ENCODE data around the gene NTN3.
"Not testable (repeated sequence)": the region's sequence is repeated elsewhere in the genome, so short reads cannot be mapped to it uniquely, and the experiment has no call there.

Gene NTN3

GRCh38 chr16:2479996-2480395, 8.9 kb downstream of the NTN3 start:
- not testable (repeated sequence) for DNase-seq (ENCODE audit: low read depth)

DNA sequence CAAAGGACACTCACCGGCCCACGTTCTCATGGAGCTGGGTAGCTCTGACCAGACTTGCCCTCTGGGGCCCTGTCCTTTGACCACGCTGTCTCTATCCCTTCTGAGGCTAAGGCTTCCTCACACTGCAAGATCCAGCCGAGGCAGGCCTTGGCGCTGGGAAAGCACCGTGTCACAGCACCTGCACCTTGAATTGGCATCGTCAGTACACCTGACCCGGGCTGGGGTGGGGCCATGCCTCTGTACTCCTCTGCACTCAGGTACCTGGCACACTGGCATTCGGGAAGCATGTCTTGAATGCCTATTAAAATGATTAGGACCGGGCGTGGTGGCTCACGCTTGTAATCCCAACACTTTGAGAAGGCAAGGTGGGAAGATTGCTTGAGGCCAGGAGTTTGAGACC, 9.9 kb downstream of the NTN3 start:
- no peak for DNase-seq (ENCODE audit: low read depth)

DNA sequence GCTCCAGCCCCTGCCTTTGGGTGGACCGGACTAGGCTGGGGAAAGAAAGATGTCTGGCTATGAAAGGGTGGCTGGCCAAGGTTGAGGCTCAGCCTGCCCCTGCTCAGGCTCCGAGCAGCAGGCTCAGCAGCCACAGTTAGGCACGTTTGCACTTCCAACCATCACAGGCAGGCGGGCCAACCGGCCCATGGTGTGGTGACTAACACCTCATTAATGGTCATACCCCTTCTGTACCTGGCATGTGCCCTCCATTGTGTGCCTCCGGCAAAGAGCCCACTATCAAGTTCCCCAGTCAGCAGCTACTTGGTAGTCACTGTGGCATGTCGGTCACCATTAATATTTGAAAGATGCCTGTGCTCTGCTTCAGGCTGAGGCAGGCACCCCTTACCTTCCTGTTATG, 10.6 kb downstream of the NTN3 start:
- no peak for DNase-seq (ENCODE audit: low read depth)

- DNase-seq (ENCODE audit: low read depth), result no peak
These were observed 11.2 kb downstream of the NTN3 start for GRCh38 chr16:2482249-2482648.

- DNase-seq (ENCODE audit: low read depth), result no peak
These were observed 11.8 kb downstream of the NTN3 start for GRCh38 chr16:2482708-2483534.

DNA sequence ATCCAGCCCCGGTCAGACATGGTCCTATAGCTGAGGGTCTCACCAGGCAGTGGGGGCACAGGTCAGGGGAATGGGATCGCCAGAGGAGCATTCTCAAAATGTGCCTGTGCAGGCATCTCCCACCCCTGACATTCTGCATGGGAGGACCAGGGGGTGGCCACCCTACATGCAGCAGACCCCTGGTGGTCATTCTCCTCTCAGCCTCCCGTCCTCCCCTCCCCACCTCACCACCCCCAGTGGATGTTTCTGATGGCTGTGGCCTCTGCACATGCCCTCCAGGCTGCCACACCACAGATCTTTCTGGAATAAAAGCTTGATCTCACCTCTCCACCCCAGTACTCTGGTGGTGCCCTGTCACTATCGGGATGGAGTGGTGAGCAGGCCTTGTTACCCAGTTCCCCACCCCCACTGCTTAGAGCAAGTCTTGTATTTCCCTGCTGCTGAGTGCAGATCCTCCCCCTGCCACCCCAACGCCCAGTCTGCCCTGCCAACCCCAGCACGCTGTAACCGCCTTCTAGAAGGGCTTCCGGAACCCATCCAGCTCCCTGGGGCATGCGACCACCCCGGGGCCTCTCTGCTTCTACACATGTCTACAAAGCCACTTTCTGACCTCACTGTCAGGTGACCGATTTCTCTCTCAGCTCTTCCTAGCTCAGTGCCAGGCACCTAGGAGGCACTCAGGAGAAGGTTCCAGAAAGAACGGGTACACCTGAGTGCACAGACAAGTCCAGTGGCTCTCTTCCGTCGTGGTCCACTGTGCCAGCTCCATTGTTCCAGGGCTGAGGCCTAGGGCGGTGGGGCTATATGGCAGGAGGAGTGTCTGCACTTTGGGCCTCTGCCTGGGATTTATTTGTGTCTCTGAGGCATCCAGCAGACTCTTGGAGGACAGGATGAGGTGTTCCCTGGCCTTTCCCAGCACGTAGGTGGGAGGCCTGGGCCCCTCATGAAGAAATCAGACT, 13.1 kb downstream of the NTN3 start:
- no peak for DNase-seq (ENCODE audit: low read depth)

DNA sequence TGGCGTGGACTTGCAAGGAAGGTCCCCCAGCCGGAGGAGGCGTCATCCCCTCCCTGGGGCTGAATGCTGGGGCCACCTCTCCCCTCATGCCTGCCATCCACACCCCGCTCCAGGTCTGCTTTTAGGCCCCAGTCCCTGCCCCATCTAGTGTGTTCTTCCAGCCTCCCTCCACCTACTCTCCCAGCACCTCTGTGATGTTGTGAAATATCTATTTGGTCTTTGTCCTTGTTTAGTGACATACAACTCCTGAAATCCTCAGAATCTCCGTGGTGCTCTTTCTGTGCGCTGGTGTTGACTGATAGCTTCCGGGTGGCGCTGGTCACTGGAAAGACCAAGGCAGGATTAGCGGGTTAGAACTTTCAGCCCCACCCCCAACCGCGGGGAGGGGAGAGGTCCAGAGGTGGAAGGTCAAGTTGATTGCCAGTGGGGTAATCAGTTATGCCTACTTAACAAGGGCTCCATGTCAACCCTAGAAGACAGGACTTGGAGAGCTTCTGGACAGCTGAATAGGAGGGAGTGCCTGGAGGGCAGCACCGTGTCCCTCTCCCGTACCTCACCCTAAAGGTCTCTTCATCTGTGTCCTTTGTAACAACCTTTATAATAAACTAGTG, 13.9 kb downstream of the NTN3 start:
- no peak for DNase-seq (ENCODE audit: low read depth)

DNA sequence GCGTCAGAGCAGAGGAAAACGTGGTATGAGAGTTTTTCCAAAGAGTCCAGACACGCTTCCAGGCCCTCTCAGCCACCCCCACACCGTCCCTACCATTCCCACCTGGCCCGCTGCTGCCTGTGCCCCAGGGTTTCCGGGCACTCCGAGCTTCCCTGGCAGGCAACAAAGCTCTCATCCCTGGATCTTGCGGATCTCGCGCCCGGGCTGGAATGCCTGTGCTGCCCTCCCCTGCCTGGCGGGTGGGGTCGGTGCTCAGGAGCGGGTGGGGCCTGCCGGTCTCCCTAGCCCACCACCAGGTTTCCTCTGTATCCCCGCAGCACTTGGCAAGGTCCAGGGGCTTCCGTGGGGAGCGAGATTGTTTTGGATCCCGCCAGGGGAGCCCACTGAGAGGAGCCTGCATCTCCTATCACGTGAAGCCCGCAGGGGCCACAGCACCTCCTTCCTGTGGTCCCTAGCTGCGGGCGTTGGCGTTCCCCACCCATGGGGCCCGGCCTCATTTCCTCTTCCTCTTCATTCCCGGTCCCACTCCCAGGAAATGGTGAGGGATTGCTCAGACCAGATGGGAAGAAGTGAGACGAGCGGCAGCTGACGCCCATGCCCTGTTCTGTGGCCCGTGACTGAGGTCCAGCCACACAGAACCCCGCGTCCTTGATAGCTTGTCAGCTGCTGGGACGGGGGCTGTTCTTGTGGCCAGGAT, 14.9 kb downstream of the NTN3 start:
- DNase-seq (ENCODE audit: low read depth), result no peak

GRCh38 chr16:2486645-2487516, 15.8 kb downstream of the NTN3 start:
- DNase-seq (ENCODE audit: low read depth), result no peak

DNA sequence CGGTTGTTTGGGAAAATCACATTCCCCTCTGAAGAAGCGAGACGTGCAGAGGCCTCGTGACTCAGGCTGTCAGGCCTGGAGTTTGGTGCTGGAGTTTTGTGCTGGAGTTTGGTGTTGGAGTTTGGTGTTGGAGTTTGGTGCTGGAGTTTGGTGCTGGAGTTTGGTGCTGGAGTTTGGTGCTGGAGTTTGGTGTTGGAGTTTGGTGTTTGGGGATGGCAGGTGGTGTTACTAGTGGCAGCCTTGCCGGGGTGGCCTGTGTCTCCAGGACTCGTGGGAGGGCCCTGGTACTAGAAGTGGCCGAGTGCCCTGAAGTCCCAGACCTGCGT, 16.4 kb downstream of the NTN3 start:
- no peak for DNase-seq (ENCODE audit: low read depth)

DNA sequence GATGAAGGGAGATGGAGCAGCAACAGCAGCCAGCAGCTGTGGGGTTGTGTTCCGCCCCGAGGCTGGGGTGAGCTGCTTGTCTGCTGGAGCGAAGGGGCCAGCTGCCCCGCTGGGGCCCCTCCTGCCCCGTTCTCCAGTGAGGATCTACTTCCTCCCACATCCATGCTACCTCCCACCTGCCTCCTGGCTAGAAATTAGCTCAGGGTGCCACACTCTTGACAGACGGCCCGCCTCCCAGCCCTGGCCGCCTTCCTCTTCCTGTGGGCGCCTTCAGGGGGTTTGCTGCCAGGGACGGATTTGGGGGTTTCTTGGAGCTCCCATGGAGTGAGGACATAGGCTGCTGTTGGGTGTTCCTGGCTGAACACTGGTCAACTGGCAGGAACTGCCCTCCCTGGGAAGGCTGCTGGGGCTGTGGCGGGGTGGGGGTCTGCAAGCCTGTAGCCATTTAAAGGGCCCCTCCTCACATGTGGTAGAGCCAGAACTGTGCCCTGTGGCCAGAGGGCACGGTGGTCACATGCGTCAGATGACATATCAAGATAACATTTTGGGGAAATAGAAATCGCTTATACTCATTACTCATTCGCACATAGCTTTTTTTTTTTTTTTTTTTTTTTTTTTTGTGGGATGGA, 16.9 kb downstream of the NTN3 start:
- no peak for DNase-seq (ENCODE audit: low read depth)

GRCh38 chr16:2489581-2489980, 18.5 kb downstream of the NTN3 start:
- DNase-seq (ENCODE audit: low read depth), result no peak

DNA sequence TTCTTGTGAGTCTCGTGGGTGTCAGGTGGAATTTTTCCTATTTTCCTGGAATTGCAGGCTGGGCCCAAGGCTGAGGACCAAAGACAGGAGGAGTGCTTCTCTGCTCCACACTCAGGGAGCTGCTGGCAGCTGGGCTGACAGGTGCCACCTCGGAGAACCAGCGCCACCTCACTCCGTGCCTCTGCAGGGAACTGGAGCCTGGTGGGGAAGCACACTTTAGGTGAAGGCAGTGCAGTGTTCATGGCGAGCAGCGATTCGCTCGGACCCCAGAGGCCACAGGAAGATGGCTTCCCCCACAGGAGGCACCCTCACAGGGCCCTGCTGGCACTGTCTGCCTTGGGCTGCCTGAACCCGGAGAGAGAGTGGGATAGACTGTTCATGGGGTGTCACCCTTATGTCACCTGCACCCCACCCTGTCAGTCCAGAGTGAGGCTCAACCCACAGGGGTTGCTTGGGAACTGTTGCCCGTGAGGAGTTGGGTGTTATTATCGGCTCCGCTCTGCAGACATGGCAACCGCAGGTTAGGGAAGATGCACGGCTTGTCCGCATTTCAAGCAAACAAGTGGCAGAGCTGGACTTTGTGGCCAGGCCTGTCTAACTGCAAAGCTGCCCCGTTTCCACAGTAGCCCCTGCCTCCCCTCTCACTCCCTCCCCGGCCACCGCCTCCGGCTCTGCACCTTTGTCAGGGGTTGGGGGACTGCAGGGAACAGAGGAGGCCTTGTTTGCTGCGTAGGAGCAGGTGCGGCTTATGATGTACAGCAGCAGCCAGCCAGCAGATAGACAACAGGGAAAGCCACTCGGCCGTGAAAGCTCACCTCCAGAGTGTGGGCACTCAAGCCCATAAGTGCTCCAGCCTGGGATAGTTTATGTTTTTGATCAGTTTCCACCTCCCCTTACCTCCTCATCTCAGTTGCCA, 19.4 kb downstream of the NTN3 start:
- DNase-seq (ENCODE audit: low read depth), result no peak

DNA sequence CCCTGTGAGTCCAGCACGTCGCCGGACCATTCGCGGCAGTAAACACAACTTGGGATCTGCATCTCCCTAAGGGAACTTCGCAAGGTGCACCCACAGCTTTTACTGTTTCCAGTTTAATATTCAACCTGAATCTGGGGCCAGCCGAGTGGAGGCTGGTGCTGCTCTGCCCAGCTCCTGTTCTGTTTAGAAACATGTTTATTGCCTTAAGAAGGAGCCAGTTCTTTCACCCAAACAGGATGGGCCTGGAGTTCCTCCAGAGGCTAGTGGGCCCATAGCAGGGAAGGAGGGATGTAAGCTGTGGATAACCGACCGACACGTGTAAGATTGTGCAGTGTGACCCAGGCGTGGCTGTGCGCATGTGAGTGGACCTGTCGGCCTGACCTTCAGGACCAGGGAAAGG, 21.2 kb downstream of the NTN3 start:
- no peak for DNase-seq (ENCODE audit: low read depth)

- no peak for DNase-seq (ENCODE audit: low read depth)
These were observed 22.5 kb downstream of the NTN3 start for GRCh38 chr16:2493605-2494004.

GRCh38 chr16:2494616-2495015, 23.5 kb downstream of the NTN3 start:
- DNase-seq (ENCODE audit: low read depth), result no peak

DNA sequence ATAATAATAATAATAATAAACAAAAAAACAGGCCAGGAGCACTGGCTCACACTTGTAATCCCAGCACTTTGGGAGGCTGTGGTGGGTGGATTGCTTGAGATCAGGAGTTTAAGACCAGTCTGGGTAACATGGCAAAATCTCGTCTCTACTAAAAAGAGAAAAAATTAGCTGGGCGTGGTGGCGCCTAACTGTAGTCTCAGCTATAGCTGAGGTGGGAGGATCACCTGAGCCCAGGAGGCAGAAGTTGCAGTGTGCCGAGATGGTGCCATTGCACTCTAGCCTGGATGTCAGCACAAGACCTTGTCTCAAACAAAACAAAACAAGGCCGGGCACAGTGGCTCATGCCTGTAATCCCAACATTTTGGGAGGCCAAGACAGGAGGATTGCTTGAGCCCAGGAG, 23.9 kb downstream of the NTN3 start:
- no peak for DNase-seq (ENCODE audit: low read depth)

GRCh38 chr16:2496223-2497115, 25.4 kb downstream of the NTN3 start:
- DNase-seq (ENCODE audit: low read depth), result no peak
